HepG2 (cell line): ENCODE results near the gene TMEM239. TPM values are rescaled to one million over a fixed set of nuclear protein-coding genes. Genes with fewer than 3 reads are reported as not detected.
A peak's percentile ranks its signal among the peaks of the same experiment; 100 is the strongest.

Experiments
- ATAC-seq: fragments of 200-7000 bp; cut with Tn5 transposase; 3 replicates; pipeline ENCODE4 v1.9.1; 2020; ENCODE audit warnings: mild to moderate bottlenecking, moderate library complexity
- BruUV-seq: library from RNA; stranded (reverse); fragments of 400-500 nt; replicated peaks from 2 replicates; lab custom pipeline; 2021; lab: Mats Ljungman, UMichigan
- CTCF ChIA-PET: fragments of 300-600 bp; formaldehyde crosslinking; extraction: SDS; loops from one replicate; lab custom pipeline; 2021; ENCODE audit warnings: low total read pairs, inconsistent platforms, low intra/inter-chr PET ratio; lab: Yijun Ruan, JAX
- POLR2A ChIA-PET: fragments of 350-600 bp; sonication (Branson Sonifier 250); formaldehyde crosslinking; loops from one replicate; lab custom pipeline; 2020; ENCODE audit warnings: antibody characterized with exemption, inconsistent platforms; lab: Yijun Ruan, JAX
- DNase-seq: peaks from one replicate; pipeline ENCODE4 v3.0.0-alpha.2; 2015; ENCODE audit warnings: low spot score
- FAIRE-seq: peaks from 3 replicates; lab custom pipeline; 2011; peaks lifted over from hg19 to GRCh38; lab: Jason Lieb, UNC
- H2AFZ ChIP-seq: one replicate; pipeline ENCODE4 v1.6.1; 2011; ENCODE audit warnings: low read length, inconsistent platforms
- H3K27ac ChIP-seq: fragments of 300-600 bp; 3 replicates; pipeline ENCODE4 v1.8.0; 2011; ENCODE audit warnings: mixed run types, mild to moderate bottlenecking, mixed read lengths, low read length, inconsistent platforms; ENCODE audit not compliant: insufficient read depth; ENCODE audit errors: extremely low read length
- H3K27me3 ChIP-seq, 2 experiments: fragments of 200-600 bp in 1 of 2; 2 replicates in 1 of 2; 3 replicates in 1 of 2; pipeline versions ENCODE4 v1.6.0 to v1.8.0; 2011; ENCODE audit warnings: low read length in 2 of 2, mild to moderate bottlenecking in 2 of 2, moderate library complexity in 2 of 2, inconsistent platforms in 1 of 2; ENCODE audit not compliant: insufficient read depth in 2 of 2, control insufficient read depth in 1 of 2
- H3K36me3 ChIP-seq, 2 experiments: fragments of 200-600 bp in 1 of 2; replicated peaks in 1 of 2; 2 replicates in 1 of 2; 3 replicates in 1 of 2; pipeline versions ENCODE4 v1.5.1 to v1.8.0; 2011; ENCODE audit warnings: low read length in 2 of 2, inconsistent platforms in 1 of 2; ENCODE audit not compliant: insufficient read depth in 2 of 2, control insufficient read depth in 1 of 2
- H3K4me1 ChIP-seq: 2 replicates; pipeline ENCODE4 v1.5.1; 2012; ENCODE audit warnings: low read length, inconsistent platforms; ENCODE audit not compliant: insufficient read depth
- H3K4me2 ChIP-seq: 2 replicates; pipeline ENCODE4 v1.6.0; 2011; ENCODE audit warnings: low read depth, low read length, inconsistent platforms
- H3K4me3 ChIP-seq, 3 experiments: fragments of 200-600 bp in 1 of 3; sonication (generic), shearing (Covaris generic) in 1 of 3; replicated peaks in 1 of 3; 2 replicates each; pipeline ENCODE4 v1.5.1; 2011 to 2016; ENCODE audit warnings: low read length in 3 of 3, inconsistent platforms in 2 of 3, low read depth in 2 of 3, mild to moderate bottlenecking in 2 of 3, control low read depth in 1 of 3, mixed read lengths in 1 of 3; ENCODE audit not compliant: insufficient read depth in 1 of 3
- H3K79me2 ChIP-seq: one replicate; pipeline ENCODE4 v1.6.1; 2011; ENCODE audit warnings: low read length, inconsistent platforms; ENCODE audit not compliant: insufficient read depth
- H3K9ac ChIP-seq: 2 replicates; pipeline ENCODE4 v1.6.0; 2011; ENCODE audit warnings: mild to moderate bottlenecking, low read depth, low read length, inconsistent platforms; ENCODE audit not compliant: insufficient read depth
- H3K9me3 ChIP-seq: 2 replicates; pipeline ENCODE4 v1.5.1; 2012; ENCODE audit warnings: mild to moderate bottlenecking, low read length
- H4K20me1 ChIP-seq: 2 replicates; pipeline ENCODE4 v1.6.0; 2011; ENCODE audit warnings: inconsistent platforms, mild to moderate bottlenecking, low read length, moderate library complexity; ENCODE audit not compliant: insufficient read depth
- CEBPB ChIP-seq: IDR thresholded peaks from 2 replicates; pipeline ENCODE4 v1.6.1; 2011; ENCODE audit warnings: low read depth, low read length, improper control_type of control experiment, borderline replicate concordance
- MYC ChIP-seq: sonication (generic); formaldehyde crosslinking; IDR thresholded peaks from 2 replicates; pipeline ENCODE4 v1.9.0; 2021; ENCODE audit warnings: missing genetic modification reagents, borderline replicate concordance
- ZBTB26 ChIP-seq: IDR thresholded peaks from 2 replicates; pipeline ENCODE4 v1.6.1; 2016; ENCODE audit warnings: missing compliant biosample characterization, missing genetic modification reagents, borderline replicate concordance
- ZSCAN25 ChIP-seq: sonication (generic); formaldehyde crosslinking; IDR thresholded peaks from 2 replicates; pipeline ENCODE4 v1.8.0; 2022; ENCODE audit warnings: mild to moderate bottlenecking, missing genetic modification reagents
- WGBS: methylation state at CpG from one replicate; pipeline ENCODE4 v1.1.6; 2017; ENCODE audit warnings: low lambda C conversion rate; 5-methylcytosine and 5-hydroxymethylcytosine counted together
- in situ Hi-C: cut with HindIII; loops from 2 replicates; pipeline ENCODE4 v1.10.0; 2017; ENCODE audit warnings: low pct_unique_long_range_greater_than_20kb; ENCODE audit not compliant: extremely low pct_ligation_motif_present
- intact Hi-C: fragments of 100-400 bp; cut with micrococcal nuclease; formaldehyde crosslinking; loops from one replicate; pipeline ENCODE4 v1.10.0; 2022; ENCODE audit not compliant: unreplicated experiment
- polyA plus RNA-seq, 8 experiments: library from polyadenylated mRNA; depleted of rRNA in 3 of 8; stranded (reverse) in 7 of 8; unstranded in 1 of 8; fragments of >200 nt; fragmentation: Illumina TruSeq in 4 of 8; extraction: Trizol in 4 of 8; gene quantifications; 2 replicates each; pipeline versions ENCODE4 v1.2.1 to v1.2.3, GENCODE V29; 2011 to 2016; ENCODE audit warnings: low read depth in 4 of 8, missing spikeins in 1 of 8, mixed read lengths in 1 of 8; ENCODE audit not compliant: insufficient read depth in 1 of 8
- total RNA-seq, 5 experiments: library from RNA; depleted of rRNA; stranded (reverse); fragments of >200 nt; fragmentation: Illumina TruSeq; extraction: Trizol; gene quantifications; 2 replicates each; pipeline ENCODE4 v1.2.3, GENCODE V29; 2016; ENCODE audit warnings: low read depth in 1 of 5

TMEM239 gene
- total and polyA plus RNA-seq, 2 of the 13 experiments (the other 11 are each of a cell fraction or from before 2014, with no cell fraction given) = not detected

- CTCF ChIA-PET = no interaction called here
- H3K27me3 ChIP-seq = peaks cover 9 to 81% of the 10 kb centered on the region in 2 experiments; a peak in 4 of 5 replicates
- no peaks in the 10 kb centered on the region for H4K20me1 ChIP-seq
- DNase-seq = no peak
- intact Hi-C loops = no loop called here
- peaks cover 18% of the 10 kb centered on the region for H3K4me1 ChIP-seq
- no peak overlapping the region for H3K4me3 ChIP-seq
- no TSS peak for BruUV-seq
- no peak overlapping the region for H2AFZ ChIP-seq
- TF ChIP-seq ZSCAN25 (CRISPR knock-in tag) = no peak
- peak; percentile 71 for TF ChIP-seq CEBPB
- TF ChIP-seq, all 625 proteins: peak for 1
- no peaks in the 10 kb centered on the region for H3K79me2 ChIP-seq
- in situ Hi-C loops = no loop called here
- POLR2A ChIA-PET = no interaction called here
- ATAC-seq (no peak), FAIRE-seq (no peak)
- no peaks in the 10 kb centered on the region for H3K9me3 ChIP-seq
- no peak overlapping the region for H3K4me2 ChIP-seq
- H3K27ac ChIP-seq = no peak overlapping the region
- no peaks in the 10 kb centered on the region for H3K36me3 ChIP-seq
- no peak overlapping the region for H3K9ac ChIP-seq
- 51% methylated on average over 16 of the region's 16 CpGs for WGBS
These were observed 11.9 kb upstream of the TMEM239 start for GRCh38 chr20:2804041-2804828.

GRCh38 chr20:2804852-2805688, 11.1 kb upstream of the TMEM239 start:
- Histone ChIP-seq H3K27ac (no peak overlapping the region), H3K36me3 (no peaks in the 10 kb centered on the region), H3K4me1 (peaks cover 18% of the 10 kb centered on the region), H3K4me2 (no peak overlapping the region), H3K9ac (no peak overlapping the region), H3K9me3 (no peaks in the 10 kb centered on the region), H3K79me2 (no peaks in the 10 kb centered on the region), H4K20me1 (no peaks in the 10 kb centered on the region), H3K4me3 (no peak overlapping the region), H3K27me3 (peaks cover 5 to 76% of the 10 kb centered on the region in 2 experiments; a peak in 4 of 5 replicates), H2AFZ (no peak overlapping the region)
- intact Hi-C loops (no loop called here), in situ Hi-C loops (no loop called here)
- DNase-seq (no peak), ATAC-seq (no peak; the same call in 2 of the 3 replicates), FAIRE-seq (no peak)
- 55% methylated on average over 49 of the region's 49 CpGs for WGBS
- ChIA-PET POLR2A (no interaction called here), CTCF (no interaction called here)
- no TSS peak for BruUV-seq
- TF ChIP-seq MYC = 0 out of 2 replicates have a peak, but pooled peaks have one; percentile 29
- TF ChIP-seq ZBTB26 = no peak
